HG03460 (cell line): Measurements from ENCODE around the gene CXCL9.
"Not testable (repeated sequence)": the region's sequence is repeated elsewhere in the genome, so short reads cannot be mapped to it uniquely, and the experiment has no call there.

Experiments
- ATAC-seq: cut with Tn5 transposase; IDR thresholded peaks from one replicate; pipeline ENCODE4 v1.9.1; 2021; ENCODE audit not compliant: unreplicated experiment

The CXCL9 gene

DNA sequence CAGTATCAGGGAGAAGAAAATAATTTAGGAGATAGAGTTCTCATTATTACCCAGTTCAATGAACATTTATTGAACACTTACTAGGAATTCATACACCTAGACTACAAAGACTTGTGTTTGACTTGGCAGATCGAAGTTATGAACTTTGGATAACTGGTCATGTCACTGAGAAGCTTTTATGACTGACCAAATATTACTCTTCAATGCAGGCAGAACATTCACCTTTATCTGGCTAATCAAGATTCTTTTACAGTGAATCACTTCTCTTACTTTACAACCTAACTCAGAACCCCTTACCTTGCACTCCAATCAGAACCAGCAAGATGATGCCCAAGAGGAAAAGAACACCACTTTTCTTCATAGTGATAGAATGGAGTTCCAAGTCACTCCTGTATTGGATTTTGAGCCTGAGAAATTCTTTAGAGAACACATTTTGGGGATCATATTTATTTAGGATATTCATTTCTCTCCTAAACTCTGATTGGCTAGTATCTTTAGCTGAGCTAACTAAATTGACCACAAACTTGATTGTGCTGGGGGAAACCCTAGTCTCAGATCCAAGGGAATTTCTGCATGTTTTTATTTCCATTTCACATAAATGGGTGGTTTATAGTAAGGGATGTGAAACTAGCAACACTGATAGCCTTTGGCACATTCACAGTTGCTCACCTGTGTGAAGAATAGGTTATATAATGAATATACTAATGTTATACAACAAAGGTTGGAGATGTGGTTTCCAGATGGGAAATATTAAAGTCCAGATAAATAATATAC lies at the start of gene CXCL9:
TSS of gene CXCL9 (minus strand) at position 421 of the 774 bp plus-strand sequence. CDS start at position 361, 60 bp downstream.
- no peak for ATAC-seq

DNA sequence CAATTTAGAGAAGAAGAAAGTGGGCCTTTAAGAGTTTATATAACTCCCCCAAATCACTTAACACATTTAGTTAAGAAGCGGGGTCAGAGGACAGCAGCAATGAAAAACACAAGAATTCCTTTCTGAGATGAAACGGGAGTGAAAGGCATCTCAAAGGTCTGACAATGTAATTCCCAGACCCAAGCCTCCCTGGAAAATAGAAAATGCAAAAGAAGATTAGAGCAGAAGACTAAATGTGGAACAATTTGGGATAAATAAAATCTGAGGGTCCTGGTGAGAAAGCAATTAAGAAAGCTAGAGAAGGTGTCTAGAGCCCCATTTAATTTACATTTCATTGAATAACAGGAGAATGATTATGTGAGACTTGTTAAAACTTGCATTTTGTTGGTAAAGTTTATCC lies 48.1 kb upstream of the CXCL9 start:
- ATAC-seq: no peak

DNA sequence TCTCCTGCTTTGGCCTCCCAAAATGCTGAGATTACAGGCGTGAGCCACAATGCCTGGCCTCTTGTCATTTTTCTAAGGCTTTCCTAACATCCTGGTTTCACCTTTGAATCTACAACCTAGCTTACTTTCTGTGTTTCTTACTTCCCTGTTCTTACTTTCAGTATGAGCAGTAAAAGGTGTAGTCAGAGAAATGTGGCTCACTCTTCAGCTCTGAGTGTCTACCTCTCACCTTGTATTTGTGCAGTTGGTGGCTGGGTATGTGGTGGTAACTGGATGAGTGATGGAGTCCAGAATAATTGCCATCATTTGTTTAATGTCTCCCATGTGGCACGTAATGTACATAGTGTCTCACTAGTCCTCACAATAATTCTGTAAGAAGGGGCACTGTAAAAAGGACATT lies 47.7 kb upstream of the CXCL9 start:
- ATAC-seq: peak; percentile 97

DNA sequence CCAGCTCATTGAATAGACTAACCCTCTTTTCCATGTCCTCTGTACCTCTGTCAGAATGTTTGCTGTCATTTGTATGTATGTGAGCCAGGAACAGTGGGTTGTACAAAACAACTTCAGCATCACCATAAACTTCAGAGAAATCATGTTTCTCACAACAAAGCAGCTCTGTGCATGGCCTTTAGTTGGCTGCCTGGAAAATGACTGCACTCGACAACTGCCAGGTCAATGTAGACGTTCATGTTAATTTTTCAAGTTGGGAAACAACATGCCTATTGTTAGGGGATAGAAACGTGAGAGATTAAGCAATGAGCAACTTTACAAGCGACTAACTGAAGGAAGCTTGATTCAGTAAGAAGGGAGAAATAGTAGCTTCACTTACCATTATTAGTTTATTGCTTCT lies 46.4 kb upstream of the CXCL9 start:
- ATAC-seq: no peak

DNA sequence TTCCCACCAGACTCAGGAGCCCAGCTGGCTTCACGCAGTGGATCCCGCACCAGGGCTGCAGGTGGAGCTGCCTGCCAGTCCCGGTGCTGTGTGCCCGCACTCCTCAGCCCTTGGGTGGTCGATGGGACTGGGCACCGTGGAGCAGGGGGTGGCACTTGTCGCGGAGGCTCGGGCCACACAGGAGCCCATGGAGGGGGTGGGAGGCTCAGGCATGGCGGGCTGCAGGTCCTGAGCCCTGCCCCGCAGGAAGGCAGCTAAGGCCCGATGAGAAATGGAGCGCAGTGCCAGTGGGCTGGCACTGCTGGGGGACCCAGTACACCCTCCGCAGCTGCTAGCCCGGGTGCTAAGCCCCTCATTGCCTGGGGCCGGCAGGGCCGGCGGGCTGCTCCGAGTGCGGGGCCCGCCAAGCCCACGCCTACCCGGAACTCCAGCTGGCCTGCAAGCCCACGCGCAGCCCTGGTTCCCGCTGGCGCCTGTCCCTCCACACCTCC lies 43.3 kb upstream of the CXCL9 start:
- ATAC-seq: not testable (repeated sequence)

DNA sequence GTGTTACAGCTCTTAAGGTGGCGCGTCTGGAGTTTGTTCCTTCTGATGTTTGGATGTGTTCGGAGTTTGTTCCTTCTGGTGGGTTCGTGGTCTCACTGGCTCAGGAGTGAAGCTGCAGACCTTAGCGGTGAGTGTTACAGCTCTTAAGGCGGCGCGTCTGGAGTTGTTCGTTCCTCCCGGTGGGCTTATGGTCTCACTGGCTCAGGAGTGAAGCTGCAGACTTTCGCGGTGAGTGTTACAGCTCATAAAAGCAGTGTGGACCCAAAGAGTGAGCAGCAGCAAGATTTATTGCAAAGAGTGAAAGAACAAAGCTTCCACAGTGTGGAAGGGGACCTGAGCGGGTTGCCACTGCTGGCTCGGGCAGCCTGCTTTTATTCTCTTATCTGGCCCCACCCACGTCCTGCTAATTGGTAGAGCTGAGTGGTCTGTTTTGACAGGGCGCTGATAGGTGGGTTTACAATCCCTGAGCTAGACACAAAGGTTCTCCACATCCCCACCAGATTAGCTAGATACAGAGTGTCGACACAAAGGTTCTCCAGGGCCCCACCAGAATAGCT lies 42.6 kb upstream of the CXCL9 start:
- not testable (repeated sequence) for ATAC-seq

DNA sequence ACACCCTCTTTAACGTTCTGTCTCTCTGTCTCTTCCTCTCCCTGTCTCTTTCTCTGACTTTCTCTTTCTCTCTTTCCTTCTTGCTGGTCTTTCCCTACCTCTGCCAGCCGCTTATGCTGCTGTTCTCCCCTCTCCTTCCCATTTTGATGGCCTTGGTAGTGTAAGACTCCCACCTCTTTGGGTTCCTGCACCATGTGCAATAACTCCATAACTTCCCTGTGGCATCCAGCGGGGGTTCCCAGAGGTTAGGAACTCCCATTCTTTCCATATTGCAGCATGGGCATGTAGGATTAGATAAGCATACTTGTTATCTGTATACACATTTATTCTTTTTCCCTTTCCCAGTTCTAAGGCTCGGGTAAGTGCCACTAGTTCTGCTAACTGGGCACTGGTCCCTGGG lies 37.4 kb upstream of the CXCL9 start:
- ATAC-seq: not testable (repeated sequence)

DNA sequence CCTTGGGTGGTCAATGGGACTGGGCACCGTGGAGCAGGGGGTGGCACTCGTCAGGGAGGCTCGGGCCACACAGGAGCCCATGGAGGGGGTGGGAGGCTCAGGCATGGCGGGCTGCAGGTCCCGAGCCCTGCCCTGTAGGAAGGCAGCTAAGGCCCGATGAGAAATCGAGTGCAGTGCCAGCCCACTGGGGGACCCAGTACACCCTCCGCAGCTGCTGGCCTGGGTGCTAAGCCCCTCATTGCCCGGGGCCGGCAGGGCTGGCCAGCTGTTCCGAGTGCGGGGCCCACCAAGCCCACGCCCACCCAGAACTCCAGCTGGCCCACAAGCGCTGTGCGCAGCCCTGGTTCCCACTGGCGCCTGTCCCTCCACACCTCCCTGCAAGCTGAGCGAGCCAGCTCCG lies 36.0 kb upstream of the CXCL9 start:
- ATAC-seq: not testable (repeated sequence)

DNA sequence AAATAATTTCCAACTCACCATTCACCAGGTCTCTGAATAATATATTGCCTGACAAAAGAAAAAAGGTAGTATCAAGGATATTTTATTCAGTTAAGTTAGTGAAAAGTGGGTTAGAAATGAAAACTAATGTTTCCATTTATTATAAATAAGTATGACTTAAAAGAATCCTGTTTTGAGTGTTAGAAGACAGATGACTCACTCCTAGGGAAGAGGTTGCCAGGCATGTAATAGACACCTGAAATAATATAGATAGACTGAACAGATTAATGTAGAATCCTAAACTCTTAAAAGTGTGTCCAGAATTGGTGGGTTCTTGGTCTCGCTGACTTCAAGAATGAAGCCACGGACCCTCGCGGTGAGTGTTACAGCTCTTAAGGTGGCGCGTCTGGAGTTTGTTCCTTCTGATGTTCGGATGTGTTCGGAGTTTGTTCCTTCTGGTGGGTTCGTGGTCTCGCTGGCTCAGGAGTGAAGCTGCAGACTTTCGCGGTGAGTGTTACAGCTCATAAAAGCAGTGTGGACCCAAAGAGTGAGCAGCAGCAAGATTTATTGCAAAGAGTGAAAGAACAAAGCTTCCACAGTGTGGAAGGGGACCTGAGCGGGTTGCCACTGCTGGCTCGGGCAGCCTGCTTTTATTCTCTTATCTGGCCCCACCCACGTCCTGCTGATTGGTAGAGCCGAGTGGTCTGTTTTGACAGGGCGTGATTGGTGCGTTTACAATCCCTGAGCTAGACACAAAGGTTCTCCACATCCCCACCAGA lies 35.1 kb upstream of the CXCL9 start:
- not testable (repeated sequence) for ATAC-seq

DNA sequence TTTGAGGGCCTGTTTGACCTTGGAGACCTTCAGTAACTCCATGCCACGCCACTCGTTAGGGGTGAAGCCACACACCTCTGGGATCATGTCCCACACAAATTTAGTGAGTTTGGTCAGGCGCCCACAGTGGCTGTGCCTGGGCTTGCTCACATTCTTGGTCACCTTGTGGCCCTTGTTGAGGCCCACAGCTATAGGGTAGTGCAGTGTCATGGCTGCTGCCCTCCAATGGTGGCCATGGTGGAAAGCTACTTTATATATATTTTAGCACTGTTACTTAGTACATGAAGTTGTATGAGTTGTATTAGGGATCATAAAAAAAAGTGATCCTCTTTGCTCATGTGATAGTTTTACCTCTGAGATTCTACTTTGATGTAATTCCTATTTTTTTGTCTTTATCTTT lies 29.5 kb upstream of the CXCL9 start:
- no peak for ATAC-seq

DNA sequence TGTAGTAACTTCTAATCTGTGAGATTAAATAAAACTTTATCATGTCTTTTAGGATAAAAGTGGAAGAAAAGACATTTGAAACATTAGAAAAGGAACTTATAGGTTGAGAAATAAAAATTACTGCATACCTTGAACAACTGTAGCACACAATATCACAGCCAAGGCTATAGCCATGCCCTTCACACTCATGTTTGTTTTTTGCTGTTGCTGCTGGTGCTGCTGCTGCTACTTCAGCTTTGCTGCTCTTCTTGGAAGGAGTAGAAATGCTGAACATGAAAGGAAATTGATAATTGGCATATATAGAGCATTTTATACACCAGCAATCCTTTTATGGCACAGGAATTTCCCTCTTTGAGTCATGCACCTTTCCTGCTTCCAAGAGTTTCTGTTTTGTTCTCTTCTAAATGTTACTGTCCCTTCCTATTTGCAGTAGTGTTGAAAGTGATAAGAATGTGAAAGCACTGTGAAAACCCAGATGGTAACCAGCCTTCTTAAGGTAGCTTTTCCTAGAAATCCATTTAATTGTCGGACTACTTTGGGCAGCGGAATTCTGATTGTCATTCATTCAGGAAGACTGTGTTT lies 28.6 kb upstream of the CXCL9 start, which contains the start of gene CXCL11:
TSS of gene CXCL11 (minus strand) at position 272 of the 582 bp plus-strand sequence. CDS start at position 189, 83 bp downstream.
- no peak for ATAC-seq

DNA sequence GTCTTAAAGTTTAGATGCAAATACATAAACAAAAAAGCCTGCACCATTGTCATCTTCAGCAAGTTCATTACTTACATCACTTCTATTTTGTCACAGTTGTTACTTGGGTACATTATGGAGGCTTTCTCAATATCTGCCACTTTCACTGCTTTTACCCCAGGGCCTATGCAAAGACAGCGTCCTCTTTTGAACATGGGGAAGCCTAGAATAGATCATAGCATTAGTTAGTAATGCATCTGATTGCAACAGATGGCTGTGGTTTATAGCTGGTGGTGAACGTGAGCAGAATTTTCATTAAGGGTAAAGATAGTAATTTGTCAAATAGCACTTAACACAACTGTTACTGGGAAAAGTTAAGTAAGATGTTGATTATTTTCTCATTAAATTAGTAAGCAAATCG lies 27.8 kb upstream of the CXCL9 start:
- no peak for ATAC-seq

DNA sequence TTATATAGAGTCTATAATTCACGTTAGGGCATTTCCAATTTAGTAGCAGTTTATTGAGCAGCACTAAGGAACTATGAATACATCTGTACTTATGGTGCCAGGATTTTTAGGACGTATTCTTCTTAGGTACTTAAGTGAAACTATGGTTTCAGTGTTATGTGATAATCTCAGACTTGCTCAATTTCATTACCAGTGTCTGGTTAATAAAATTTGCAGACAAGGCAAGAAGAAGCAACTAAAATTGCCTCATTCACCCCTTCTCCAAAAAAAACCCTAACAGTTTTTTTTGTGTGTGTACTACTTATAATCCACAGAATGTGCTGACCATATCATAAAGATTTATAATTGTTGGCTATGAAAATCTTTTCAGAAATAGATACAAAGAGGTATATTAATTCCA lies 22.0 kb upstream of the CXCL9 start:
- ATAC-seq: no peak

DNA sequence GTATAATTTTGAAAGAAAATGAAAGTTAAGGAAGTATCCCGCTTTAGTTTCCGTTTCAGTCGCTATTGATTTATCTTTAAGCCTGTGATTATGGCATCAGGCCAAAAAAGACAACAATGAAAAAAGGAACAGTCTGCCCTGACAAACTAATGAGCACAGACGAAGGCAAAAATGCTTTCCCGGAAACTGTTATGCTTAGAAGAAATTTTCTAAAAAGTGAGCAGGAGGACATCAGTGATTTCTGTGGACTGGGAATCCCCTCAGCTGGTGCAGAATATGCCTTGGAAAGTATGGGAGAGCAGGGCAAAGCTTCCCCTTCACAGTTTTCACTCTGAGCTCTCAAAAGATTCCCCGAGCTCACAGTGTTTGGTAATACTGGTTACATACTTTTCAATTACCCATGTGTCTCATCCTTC lies 21.0 kb upstream of the CXCL9 start:
- no peak for ATAC-seq

DNA sequence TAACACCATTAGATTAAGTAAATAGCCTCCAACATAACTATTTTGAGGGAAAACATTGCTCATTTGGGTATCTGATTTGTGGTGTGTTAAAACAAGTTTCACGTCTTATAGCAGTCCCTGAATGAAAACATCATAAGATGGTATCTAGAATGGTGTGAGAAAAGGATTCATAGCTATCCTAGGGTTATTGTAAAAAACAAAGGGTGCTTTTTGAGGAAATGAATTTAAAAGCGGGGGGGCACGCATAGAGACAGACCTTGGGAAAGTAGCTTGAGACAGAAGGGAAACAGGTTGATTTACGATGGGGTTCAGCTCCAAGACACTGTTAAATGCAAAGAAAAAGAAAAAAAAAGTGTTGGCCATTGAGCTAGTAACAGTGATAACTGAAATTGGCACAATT lies 16.8 kb upstream of the CXCL9 start:
- no peak for ATAC-seq

DNA sequence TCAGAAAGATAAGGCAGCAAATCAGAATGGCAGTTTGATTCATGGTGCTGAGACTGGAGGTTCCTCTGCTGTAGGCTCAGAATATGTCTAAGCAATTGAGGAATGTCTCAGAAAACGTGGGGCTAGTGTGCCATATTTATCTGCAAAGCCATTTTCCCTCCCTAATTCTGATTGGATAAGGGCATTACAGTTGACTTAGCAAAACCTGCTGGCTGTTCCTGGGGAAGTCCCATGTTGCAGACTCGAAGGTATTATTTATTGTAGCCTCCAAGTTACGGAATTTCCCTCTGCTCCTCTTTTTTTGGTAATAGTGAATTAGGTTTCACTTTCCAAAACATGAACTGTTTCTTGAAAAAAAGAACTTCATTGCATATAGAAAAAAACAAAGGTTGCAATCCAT lies 16.1 kb upstream of the CXCL9 start, which contains the start of gene CXCL10:
TSS of gene CXCL10 (minus strand) at position 109 of the 400 bp plus-strand sequence. CDS start at position 43, 66 bp downstream.
- no peak for ATAC-seq

DNA sequence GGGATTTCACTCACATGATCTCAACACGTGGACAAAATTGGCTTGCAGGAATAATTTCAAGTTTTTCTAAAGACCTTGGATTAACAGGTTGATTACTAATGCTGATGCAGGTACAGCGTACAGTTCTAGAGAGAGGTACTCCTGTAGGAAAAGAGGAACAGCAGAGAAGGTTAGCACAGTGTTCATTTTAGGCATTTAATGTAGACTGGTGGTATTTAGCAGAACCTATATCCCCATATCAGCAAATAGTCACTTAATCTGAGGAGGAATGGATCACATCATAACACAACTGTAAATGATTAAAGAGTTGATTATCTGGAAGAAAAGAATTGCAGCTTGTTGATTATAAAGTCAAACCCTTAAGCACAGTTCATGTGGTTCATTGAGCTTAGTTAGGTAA lies 15.4 kb upstream of the CXCL9 start:
- no peak for ATAC-seq

DNA sequence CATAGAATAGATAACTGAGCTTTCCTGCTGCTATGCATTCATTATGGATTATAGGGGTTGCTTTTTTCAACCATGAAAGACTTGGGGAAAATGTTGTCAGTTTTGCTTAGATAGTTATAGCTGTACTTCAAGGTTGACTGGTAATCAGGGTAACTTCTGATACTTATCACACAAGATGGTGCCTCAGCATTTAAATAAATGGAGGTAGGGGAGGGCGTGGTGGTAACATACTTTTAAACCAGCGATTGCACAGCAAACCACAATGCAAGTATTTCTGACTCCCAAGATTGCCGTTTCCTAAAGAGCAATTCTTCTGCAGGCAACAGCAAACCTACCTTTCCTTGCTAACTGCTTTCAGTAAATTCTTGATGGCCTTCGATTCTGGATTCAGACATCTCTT lies 14.7 kb upstream of the CXCL9 start:
- no peak for ATAC-seq

DNA sequence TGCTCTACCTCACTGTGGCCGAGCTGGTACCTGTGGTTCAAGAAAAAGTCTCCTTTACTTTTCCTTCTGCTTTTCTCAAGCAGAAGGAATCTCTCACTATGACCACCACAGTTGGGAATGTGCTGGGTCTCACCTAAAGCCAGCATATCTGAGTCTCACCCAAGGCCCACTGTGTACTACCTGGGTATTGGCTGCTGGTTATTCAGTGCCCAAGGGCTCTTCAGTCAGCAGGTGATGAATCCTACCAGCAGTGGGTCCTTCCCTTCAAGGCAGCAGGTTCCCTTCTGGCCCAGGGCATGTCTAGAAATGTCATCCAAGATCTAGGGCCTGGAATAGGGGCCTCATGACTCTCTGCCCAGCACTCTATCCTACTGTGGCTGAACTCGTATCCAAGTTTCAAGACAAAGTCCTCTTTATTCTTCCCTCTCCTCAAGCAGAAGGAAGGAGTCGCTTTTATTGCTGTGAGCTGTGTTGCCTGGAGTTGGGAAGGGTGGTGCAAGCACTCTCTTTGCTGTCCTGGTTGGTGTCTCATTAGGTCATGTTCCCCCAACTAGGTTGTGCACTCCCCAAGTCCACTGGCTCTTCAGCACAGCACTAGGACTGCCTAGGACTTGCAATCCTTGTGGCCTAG lies 9.9 kb upstream of the CXCL9 start:
- ATAC-seq: no peak

DNA sequence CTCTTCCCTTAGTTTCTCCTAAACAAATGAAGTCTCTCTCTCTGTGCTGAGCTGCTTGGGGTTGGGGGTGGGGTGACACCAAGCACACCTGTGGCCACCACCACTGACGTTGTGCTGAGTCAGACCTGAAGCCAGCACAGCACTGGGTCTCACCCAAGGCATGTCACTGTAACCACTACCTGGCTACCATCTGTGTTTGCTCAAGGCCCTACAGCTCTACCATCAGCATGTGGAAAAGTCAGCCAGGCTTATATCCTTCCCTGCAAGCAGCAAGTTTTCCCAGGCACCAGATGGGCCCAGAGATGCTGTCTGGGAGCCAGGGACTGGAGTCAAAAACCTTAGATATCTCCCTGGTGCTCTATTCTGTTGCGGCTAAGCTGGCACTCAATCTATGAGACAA lies 9.1 kb upstream of the CXCL9 start:
- ATAC-seq: peak; percentile 49

DNA sequence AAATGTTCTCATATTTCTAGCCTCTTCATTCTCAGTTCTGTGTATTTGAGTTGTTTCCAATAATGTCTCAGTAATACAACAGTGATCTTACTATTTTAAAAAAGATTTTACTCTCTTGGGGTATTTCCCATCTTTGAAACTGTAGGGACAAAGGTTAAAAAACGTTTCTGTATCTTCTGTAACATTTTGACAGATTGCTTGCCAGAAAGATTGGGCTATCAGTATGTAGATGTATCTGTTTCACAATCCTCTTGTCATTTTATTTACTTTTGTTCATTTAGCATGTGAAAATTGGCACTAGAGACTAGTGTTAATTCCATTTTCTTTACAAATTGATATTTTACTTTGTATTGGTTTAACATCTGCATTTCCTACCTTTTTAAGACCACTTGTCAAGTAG lies 6.2 kb upstream of the CXCL9 start:
- ATAC-seq: no peak
